Panc1 (cell line): ENCODE results near the gene NDUFB4. TPM values are rescaled to one million over a fixed set of nuclear protein-coding genes. Genes with fewer than 3 reads are reported as not detected.
"Not testable (repeated sequence)": the region's sequence is repeated elsewhere in the genome, so short reads cannot be mapped to it uniquely, and the experiment has no call there.

Experiments used
- ATAC-seq: fragments of 200-7000 bp; cut with Tn5 transposase; 2 replicates; pipeline ENCODE4 v1.9.1; 2020; ENCODE audit warnings: mild to moderate bottlenecking, moderate library complexity
- BruUV-seq: library from RNA; stranded (reverse); fragments of 400-500 nt; replicated peaks from 2 replicates; lab custom pipeline; 2021; lab: Mats Ljungman, UMichigan
- CTCF ChIA-PET: fragments of 300-600 bp; sonication (Branson Sonifier 250); formaldehyde crosslinking; loops from one replicate; lab custom pipeline; 2022; ENCODE audit warnings: antibody characterized with exemption; lab: Charles Lee
- POLR2A ChIA-PET: fragments of 300-600 bp; sonication (Branson Sonifier 250); formaldehyde crosslinking; loops from one replicate; lab custom pipeline; 2022; ENCODE audit warnings: antibody characterized with exemption; lab: Charles Lee
- DNase-seq: peaks from one replicate; pipeline ENCODE4 v3.0.0-alpha.2; 2010; ENCODE audit warnings: low read depth, low spot score
- H3K27ac ChIP-seq: 2 replicates; pipeline ENCODE4 v1.5.1; 2011; ENCODE audit warnings: mild to moderate bottlenecking, low read length, inconsistent platforms
- H3K27me3 ChIP-seq: fragments of 200-500 bp; sonication (Bioruptor generic); 2 replicates; pipeline ENCODE4 v1.6.0; 2014; ENCODE audit warnings: low read length, inconsistent platforms; ENCODE audit not compliant: control insufficient read depth, insufficient read depth
- H3K36me3 ChIP-seq: fragments of 200-500 bp; sonication (Bioruptor generic); 2 replicates; pipeline ENCODE4 v1.5.1; 2014; ENCODE audit warnings: inconsistent platforms, mild to moderate bottlenecking, low read length, moderate library complexity; ENCODE audit not compliant: control insufficient read depth, insufficient read depth
- H3K4me1 ChIP-seq: 2 replicates; pipeline ENCODE4 v1.5.1; 2011; ENCODE audit warnings: inconsistent platforms, mild to moderate bottlenecking, low read length, moderate library complexity; ENCODE audit not compliant: control insufficient read depth, insufficient read depth
- H3K4me3 ChIP-seq, 2 experiments: 2 replicates each; pipeline ENCODE4 v1.5.1; 2011 to 2012; ENCODE audit warnings: low read depth in 2 of 2, low read length in 2 of 2, mild to moderate bottlenecking in 2 of 2, inconsistent platforms in 1 of 2, moderate library complexity in 1 of 2
- H3K9me3 ChIP-seq: fragments of 200-500 bp; sonication (Bioruptor generic); 2 replicates; pipeline ENCODE4 v1.5.1; 2014; ENCODE audit warnings: low read depth, mild to moderate bottlenecking, inconsistent platforms, low read length, moderate library complexity; ENCODE audit not compliant: control insufficient read depth, insufficient read depth
- POLR2AphosphoS5 ChIP-seq: IDR thresholded peaks from 2 replicates; pipeline ENCODE4 v1.6.1; 2012; ENCODE audit warnings: mild to moderate bottlenecking, low read depth, low read length, moderate library complexity
- SIN3A ChIP-seq: IDR thresholded peaks from 2 replicates; pipeline ENCODE4 v1.6.1; 2012; ENCODE audit warnings: low read depth, mild to moderate bottlenecking, low read length, moderate library complexity, borderline replicate concordance; ENCODE audit not compliant: insufficient read depth
- TCF7L2 ChIP-seq: IDR thresholded peaks from 2 replicates; pipeline ENCODE4 v1.6.1; 2011; ENCODE audit warnings: mild to moderate bottlenecking, low read depth, low read length, inconsistent platforms
- in situ Hi-C: cut with HindIII; loops from 2 replicates; pipeline ENCODE4 v1.10.0; 2016; ENCODE audit warnings: low sequenced_read_pairs, low pct_unique_long_range_greater_than_20kb
- intact Hi-C: fragments of 100-400 bp; cut with micrococcal nuclease; formaldehyde crosslinking; loops from one replicate; pipeline ENCODE4 v1.10.0; 2022; ENCODE audit not compliant: unreplicated experiment
- total RNA-seq: library from RNA; stranded (reverse); gene quantifications from one replicate; pipeline ENCODE4 v1.2.1, GENCODE V29; 2021; ENCODE audit not compliant: unreplicated experiment
- TF ChIP-seq, protein P1 (sequence below): fragments of 450-650 bp; IDR thresholded peaks from 2 replicates; pipeline ENCODE4 v1.5.1; 2017; ENCODE audit warnings: mild to moderate bottlenecking
- TF ChIP-seq, protein P2 (sequence below), 2 experiments: IDR thresholded peaks; 2 replicates each; pipeline ENCODE4 v1.6.1; 2011 to 2012; ENCODE audit warnings: low read depth in 2 of 2, control low read depth in 1 of 2, low read length in 1 of 2, mild to moderate bottlenecking in 1 of 2, moderate library complexity in 1 of 2; ENCODE audit not compliant: insufficient read depth in 1 of 2

The NDUFB4 gene
- total RNA-seq, 1 experiment from 2014 or later: 208 TPM

- Histone ChIP-seq H3K4me3 (no peak overlapping the region), H3K27ac (no peak overlapping the region), H3K36me3 (no peaks in the 10 kb centered on the region), H3K4me1 (no peaks in the 10 kb centered on the region), H3K9me3 (no peaks in the 10 kb centered on the region), H3K27me3 (no peaks in the 10 kb centered on the region; the same call in none of the 2 replicates)
- in situ Hi-C loops (no loop called here), intact Hi-C loops (no loop called here)
- POLR2A ChIA-PET: no interaction called here
- CTCF ChIA-PET: no interaction called here
- no peak for TF ChIP-seq TCF7L2
- no peak for TF ChIP-seq POLR2AphosphoS5
- TF ChIP-seq, protein P1, sequence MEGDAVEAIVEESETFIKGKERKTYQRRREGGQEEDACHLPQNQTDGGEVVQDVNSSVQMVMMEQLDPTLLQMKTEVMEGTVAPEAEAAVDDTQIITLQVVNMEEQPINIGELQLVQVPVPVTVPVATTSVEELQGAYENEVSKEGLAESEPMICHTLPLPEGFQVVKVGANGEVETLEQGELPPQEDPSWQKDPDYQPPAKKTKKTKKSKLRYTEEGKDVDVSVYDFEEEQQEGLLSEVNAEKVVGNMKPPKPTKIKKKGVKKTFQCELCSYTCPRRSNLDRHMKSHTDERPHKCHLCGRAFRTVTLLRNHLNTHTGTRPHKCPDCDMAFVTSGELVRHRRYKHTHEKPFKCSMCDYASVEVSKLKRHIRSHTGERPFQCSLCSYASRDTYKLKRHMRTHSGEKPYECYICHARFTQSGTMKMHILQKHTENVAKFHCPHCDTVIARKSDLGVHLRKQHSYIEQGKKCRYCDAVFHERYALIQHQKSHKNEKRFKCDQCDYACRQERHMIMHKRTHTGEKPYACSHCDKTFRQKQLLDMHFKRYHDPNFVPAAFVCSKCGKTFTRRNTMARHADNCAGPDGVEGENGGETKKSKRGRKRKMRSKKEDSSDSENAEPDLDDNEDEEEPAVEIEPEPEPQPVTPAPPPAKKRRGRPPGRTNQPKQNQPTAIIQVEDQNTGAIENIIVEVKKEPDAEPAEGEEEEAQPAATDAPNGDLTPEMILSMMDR: no peak
- TF ChIP-seq, protein P2, sequence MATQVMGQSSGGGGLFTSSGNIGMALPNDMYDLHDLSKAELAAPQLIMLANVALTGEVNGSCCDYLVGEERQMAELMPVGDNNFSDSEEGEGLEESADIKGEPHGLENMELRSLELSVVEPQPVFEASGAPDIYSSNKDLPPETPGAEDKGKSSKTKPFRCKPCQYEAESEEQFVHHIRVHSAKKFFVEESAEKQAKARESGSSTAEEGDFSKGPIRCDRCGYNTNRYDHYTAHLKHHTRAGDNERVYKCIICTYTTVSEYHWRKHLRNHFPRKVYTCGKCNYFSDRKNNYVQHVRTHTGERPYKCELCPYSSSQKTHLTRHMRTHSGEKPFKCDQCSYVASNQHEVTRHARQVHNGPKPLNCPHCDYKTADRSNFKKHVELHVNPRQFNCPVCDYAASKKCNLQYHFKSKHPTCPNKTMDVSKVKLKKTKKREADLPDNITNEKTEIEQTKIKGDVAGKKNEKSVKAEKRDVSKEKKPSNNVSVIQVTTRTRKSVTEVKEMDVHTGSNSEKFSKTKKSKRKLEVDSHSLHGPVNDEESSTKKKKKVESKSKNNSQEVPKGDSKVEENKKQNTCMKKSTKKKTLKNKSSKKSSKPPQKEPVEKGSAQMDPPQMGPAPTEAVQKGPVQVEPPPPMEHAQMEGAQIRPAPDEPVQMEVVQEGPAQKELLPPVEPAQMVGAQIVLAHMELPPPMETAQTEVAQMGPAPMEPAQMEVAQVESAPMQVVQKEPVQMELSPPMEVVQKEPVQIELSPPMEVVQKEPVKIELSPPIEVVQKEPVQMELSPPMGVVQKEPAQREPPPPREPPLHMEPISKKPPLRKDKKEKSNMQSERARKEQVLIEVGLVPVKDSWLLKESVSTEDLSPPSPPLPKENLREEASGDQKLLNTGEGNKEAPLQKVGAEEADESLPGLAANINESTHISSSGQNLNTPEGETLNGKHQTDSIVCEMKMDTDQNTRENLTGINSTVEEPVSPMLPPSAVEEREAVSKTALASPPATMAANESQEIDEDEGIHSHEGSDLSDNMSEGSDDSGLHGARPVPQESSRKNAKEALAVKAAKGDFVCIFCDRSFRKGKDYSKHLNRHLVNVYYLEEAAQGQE (IDR thresholded peaks at IDR 0.05; ENCODE audit: insufficient read depth in 1 of 2, low read depth in 2 of 2, low read length in 1 of 2): no peak
- no peak for TF ChIP-seq SIN3A
- no TSS peak for BruUV-seq
- no peak for ATAC-seq
- DNase-seq: no peak
Measured at GRCh38 chr3:120637851-120638559, 41.9 kb downstream of the NDUFB4 start.

DNA sequence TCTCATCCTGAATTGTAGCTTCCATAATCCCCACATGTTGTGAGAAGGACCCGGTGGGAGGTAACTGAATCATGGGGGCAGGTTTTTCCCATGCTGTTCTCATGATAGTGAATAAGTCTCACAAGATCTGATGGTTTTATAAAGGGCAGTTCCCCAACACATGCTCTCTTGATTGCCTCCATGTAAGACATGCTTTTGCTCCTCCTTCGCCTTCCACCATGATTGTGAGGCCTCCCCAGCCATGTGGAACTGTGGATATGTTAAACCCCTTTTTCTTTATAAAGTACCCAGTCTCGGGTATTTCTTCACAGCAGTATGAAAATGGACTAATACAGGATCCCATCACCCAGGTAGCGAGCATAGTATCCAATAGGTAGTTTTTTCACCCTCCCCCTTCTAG, 42.7 kb downstream of the NDUFB4 start:
- H3K4me3 ChIP-seq, DNase-seq, POLR2A ChIA-PET, intact Hi-C loops, H3K9me3 ChIP-seq, H3K4me1 ChIP-seq, ATAC-seq, H3K27me3 ChIP-seq, H3K27ac ChIP-seq, H3K36me3 ChIP-seq, BruUV-seq, in situ Hi-C loops, CTCF ChIA-PET: not testable (repeated sequence)

DNA sequence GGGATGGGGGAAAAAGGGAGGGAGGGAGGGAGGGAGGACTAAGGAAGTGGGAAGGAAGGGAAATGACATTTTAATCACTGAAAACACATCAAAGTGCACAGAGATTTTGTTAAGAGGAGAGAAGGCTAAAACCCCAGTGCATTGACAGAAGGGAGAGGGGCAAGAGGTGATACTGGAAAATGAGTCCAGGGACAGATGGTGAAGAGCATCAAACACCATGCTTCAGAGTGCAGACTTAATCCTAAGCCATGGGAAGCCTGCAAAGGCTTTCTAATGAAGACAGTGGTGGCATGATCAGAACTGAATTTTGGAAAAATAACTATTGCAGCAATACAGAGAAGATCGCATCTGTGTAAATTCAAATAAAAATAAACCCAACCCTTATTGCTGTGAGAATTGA, 44.1 kb downstream of the NDUFB4 start:
- no peaks in the 10 kb centered on the region for H3K36me3 ChIP-seq
- POLR2A ChIA-PET: no interaction called here
- BruUV-seq: no TSS peak
- in situ Hi-C loops: no loop called here
- TF ChIP-seq, protein P1: no peak
- TF ChIP-seq, protein P2 (IDR thresholded peaks at IDR 0.05; ENCODE audit: insufficient read depth in 1 of 2, low read depth in 2 of 2, low read length in 1 of 2): no peak
- TF ChIP-seq POLR2AphosphoS5: no peak
- no peak for TF ChIP-seq SIN3A
- TF ChIP-seq TCF7L2: no peak
- ATAC-seq (no peak), DNase-seq (no peak)
- CTCF ChIA-PET: no interaction called here
- H3K9me3 ChIP-seq: no peaks in the 10 kb centered on the region
- intact Hi-C loops: no loop called here
- H3K4me3 ChIP-seq: no peak overlapping the region
- H3K27ac ChIP-seq: no peak overlapping the region
- peaks cover 3% of the 10 kb centered on the region for H3K27me3 ChIP-seq
- H3K4me1 ChIP-seq: no peaks in the 10 kb centered on the region
